IMR-90 (cell line): ENCODE data around the gene TBC1D22A. TPM values are rescaled to one million over a fixed set of nuclear protein-coding genes. Genes with fewer than 3 reads are reported as not detected.

Experiments
- ATAC-seq: fragments of 200-7000 bp; cut with Tn5 transposase; 2 replicates; pipeline ENCODE4 v1.9.1; 2020; ENCODE audit warnings: low read depth, mild to moderate bottlenecking, moderate library complexity
- BruUV-seq: library from RNA; stranded (reverse); fragments of 400-500 nt; replicated peaks from 2 replicates; lab custom pipeline; 2021; lab: Mats Ljungman, UMichigan
- CTCF ChIA-PET: fragments of 300-600 bp; formaldehyde crosslinking; extraction: SDS; loops from one replicate; lab custom pipeline; 2021; ENCODE audit warnings: antibody characterized with exemption; lab: Yijun Ruan, JAX
- POLR2A ChIA-PET: fragments of 300-600 bp; sonication (Branson Sonifier 250); formaldehyde crosslinking; loops from one replicate; lab custom pipeline; 2022; ENCODE audit warnings: antibody characterized with exemption; ENCODE audit not compliant: unreplicated experiment; lab: Charles Lee
- DNase-seq: peaks from one replicate; pipeline ENCODE4 v3.0.0; 2013
- H2AFZ ChIP-seq: replicated peaks from 2 replicates; pipeline ENCODE3; 2013; ENCODE audit warnings: low read length, mild to moderate bottlenecking; ENCODE audit not compliant: poor library complexity
- H2AK5ac ChIP-seq: 2 replicates; pipeline ENCODE4 v1.6.1; 2013; ENCODE audit warnings: low read depth, low read length, inconsistent platforms
- H2AK9ac ChIP-seq: replicated peaks from 2 replicates; pipeline ENCODE3; 2013; ENCODE audit warnings: mild to moderate bottlenecking, low read depth, low read length, moderate library complexity; ENCODE audit not compliant: poor library complexity
- H2BK120ac ChIP-seq: 2 replicates; pipeline ENCODE4 v1.6.1; 2013; ENCODE audit warnings: low read depth, low read length, inconsistent platforms
- H2BK15ac ChIP-seq: 3 replicates; pipeline ENCODE4 v1.6.1; 2013; ENCODE audit warnings: low read depth, low read length, inconsistent platforms
- H2BK20ac ChIP-seq: 2 replicates; pipeline ENCODE4 v1.6.1; 2013; ENCODE audit warnings: low read depth, mild to moderate bottlenecking, inconsistent platforms, low read length, moderate library complexity
- H2BK5ac ChIP-seq: 2 replicates; pipeline ENCODE4 v1.6.1; 2013; ENCODE audit warnings: mild to moderate bottlenecking, low read depth, low read length, inconsistent platforms; ENCODE audit not compliant: poor library complexity, severe bottlenecking
- H3K14ac ChIP-seq: replicated peaks from 2 replicates; pipeline ENCODE4 v1.6.1; 2013; ENCODE audit warnings: low read depth, low read length, inconsistent platforms
- H3K18ac ChIP-seq: 2 replicates; pipeline ENCODE4 v1.6.1; 2013; ENCODE audit warnings: low read depth, low read length, control low read depth
- H3K23ac ChIP-seq: 2 replicates; pipeline ENCODE4 v1.6.1; 2013; ENCODE audit warnings: low read depth, low read length, inconsistent platforms
- H3K27ac ChIP-seq: 2 replicates; pipeline ENCODE4 v1.5.1; 2013; ENCODE audit warnings: mild to moderate bottlenecking, control low read depth, low read length; ENCODE audit not compliant: insufficient read depth
- H3K27me3 ChIP-seq: 2 replicates; pipeline ENCODE4 v1.6.1; 2013; ENCODE audit warnings: low read length; ENCODE audit not compliant: control insufficient read depth, insufficient read depth
- H3K36me3 ChIP-seq: 2 replicates; pipeline ENCODE4 v1.6.1; 2013; ENCODE audit warnings: low read length, mixed read lengths; ENCODE audit not compliant: control insufficient read depth, insufficient read depth
- H3K4ac ChIP-seq: 2 replicates; pipeline ENCODE4 v1.6.1; 2013; ENCODE audit warnings: low read depth, low read length, inconsistent platforms
- H3K4me1 ChIP-seq: 2 replicates; pipeline ENCODE4 v1.6.1; 2013; ENCODE audit warnings: low read length, mixed read lengths; ENCODE audit not compliant: control insufficient read depth, insufficient read depth
- H3K4me2 ChIP-seq: 2 replicates; pipeline ENCODE4 v1.6.1; 2013; ENCODE audit warnings: low read depth, mild to moderate bottlenecking, control low read depth, low read length, moderate library complexity
- H3K4me3 ChIP-seq: 2 replicates; pipeline ENCODE4 v1.5.1; 2013; ENCODE audit warnings: low read depth, mild to moderate bottlenecking, control low read depth, low read length, moderate library complexity; ENCODE audit not compliant: insufficient read depth
- H3K56ac ChIP-seq: 2 replicates; pipeline ENCODE4 v1.6.1; 2013; ENCODE audit warnings: low read length, inconsistent platforms; ENCODE audit not compliant: insufficient read depth; ENCODE audit errors: extremely low read depth
- H3K79me1 ChIP-seq, 2 experiments: 2 replicates each; pipeline ENCODE4 v1.6.1; 2013; ENCODE audit warnings: low read length in 2 of 2, inconsistent platforms in 1 of 2, low read depth in 1 of 2
- H3K9ac ChIP-seq: 2 replicates; pipeline ENCODE4 v1.6.1; 2013; ENCODE audit warnings: low read depth, low read length, control low read depth
- H3K9me1 ChIP-seq: 2 replicates; pipeline ENCODE4 v1.6.1; 2013; ENCODE audit warnings: low read length, inconsistent platforms; ENCODE audit not compliant: insufficient read depth
- H3K9me3 ChIP-seq: 2 replicates; pipeline ENCODE4 v1.6.1; 2013; ENCODE audit warnings: low read length; ENCODE audit not compliant: control insufficient read depth, insufficient read depth
- H4K20me1 ChIP-seq: 2 replicates; pipeline ENCODE4 v1.6.1; 2013; ENCODE audit warnings: low read length, inconsistent platforms; ENCODE audit not compliant: insufficient read depth
- H4K5ac ChIP-seq: 2 replicates; pipeline ENCODE4 v1.6.1; 2013; ENCODE audit warnings: mild to moderate bottlenecking, low read depth, low read length, control low read depth
- H4K8ac ChIP-seq, 2 experiments: 2 replicates each; pipeline ENCODE4 v1.6.1; 2013; ENCODE audit warnings: low read depth in 2 of 2, low read length in 2 of 2, control low read depth in 1 of 2, inconsistent platforms in 1 of 2
- H4K91ac ChIP-seq: 2 replicates; pipeline ENCODE4 v1.6.1; 2013; ENCODE audit warnings: low read depth, low read length, inconsistent platforms; ENCODE audit not compliant: insufficient read depth
- BHLHE40 ChIP-seq: fragments of 150-350 bp; IDR thresholded peaks from 2 replicates; pipeline ENCODE4 v1.6.1; 2016; ENCODE audit warnings: mild to moderate bottlenecking, low read depth, low read length
- CEBPB ChIP-seq: IDR thresholded peaks from 2 replicates; pipeline ENCODE4 v1.6.1; 2012; ENCODE audit warnings: low read depth, low read length, improper control_type of control experiment
- CHD1 ChIP-seq: IDR thresholded peaks from 2 replicates; pipeline ENCODE4 v1.6.1; 2012; ENCODE audit warnings: low read depth, low read length, improper control_type of control experiment
- FOS ChIP-seq: fragments of 150-350 bp; IDR thresholded peaks from 2 replicates; pipeline ENCODE4 v1.6.1; 2016; ENCODE audit warnings: low read depth, low read length
- MAFK ChIP-seq: IDR thresholded peaks from 2 replicates; pipeline ENCODE4 v1.6.1; 2012; ENCODE audit warnings: low read depth, low read length, improper control_type of control experiment
- MAZ ChIP-seq: IDR thresholded peaks from 2 replicates; pipeline ENCODE4 v1.6.1; 2012; ENCODE audit warnings: low read depth, mild to moderate bottlenecking, low read length, improper control_type of control experiment, moderate library complexity, borderline replicate concordance
- NFE2L2 ChIP-seq: fragments of 150-350 bp; IDR thresholded peaks from 2 replicates; pipeline ENCODE4 v1.6.1; 2016; ENCODE audit warnings: low read depth, mild to moderate bottlenecking, low read length
- RAD21 ChIP-seq: IDR thresholded peaks from 2 replicates; pipeline ENCODE4 v1.6.1; 2012; ENCODE audit warnings: low read length, improper control_type of control experiment
- RCOR1 ChIP-seq: IDR thresholded peaks from 2 replicates; pipeline ENCODE4 v1.6.1; 2012; ENCODE audit warnings: mild to moderate bottlenecking, low read length, improper control_type of control experiment; ENCODE audit not compliant: insufficient replicate concordance
- RFX5 ChIP-seq: IDR thresholded peaks from 2 replicates; pipeline ENCODE4 v1.8.0; 2012; ENCODE audit warnings: low read depth, mild to moderate bottlenecking, low read length, moderate library complexity
- SMC3 ChIP-seq: fragments of 150-350 bp; IDR thresholded peaks from 2 replicates; pipeline ENCODE4 v1.6.1; 2016; ENCODE audit warnings: low read depth, mild to moderate bottlenecking, antibody characterized with exemption, low read length, moderate library complexity
- WGBS, 2 experiments: methylation state at CpG; one replicate each; pipeline versions ENCODE4 v1.1.5 to v1.1.7; 2013; ENCODE audit warnings: missing lambda C conversion rate in 2 of 2; ENCODE audit not compliant: insufficient read length in 1 of 2; ENCODE audit errors: extremely low coverage in 2 of 2; 5-methylcytosine and 5-hydroxymethylcytosine counted together
- dilution Hi-C: fragments of 300-500 bp; cut with HindIII; formaldehyde crosslinking; loops from one replicate; pipeline ENCODE4 v1.14.3; 2018; ENCODE audit warnings: low sequenced_read_pairs; ENCODE audit not compliant: unreplicated experiment
- in situ Hi-C: fragments of 300-500 bp; cut with MboI; formaldehyde crosslinking; loops from 3 replicates; pipeline ENCODE4 v1.14.3; 2019; ENCODE audit warnings: low sequenced_read_pairs, inconsistent platforms, mixed read lengths
- intact Hi-C: fragments of 100-400 bp; cut with micrococcal nuclease; formaldehyde crosslinking; loops from 2 replicates; pipeline ENCODE4 v1.10.0; 2022
- polyA plus RNA-seq, 3 experiments: library from polyadenylated mRNA; depleted of rRNA; stranded (reverse); fragments of >200 nt; gene quantifications; 2 replicates each; pipeline ENCODE4 v1.2.3, GENCODE V29; 2012; ENCODE audit warnings: low replicate concordance in 1 of 3
- total RNA-seq: library from RNA; depleted of rRNA; stranded (reverse); fragments of >200 nt; gene quantifications from 2 replicates; pipeline ENCODE4 v1.2.3, GENCODE V29; 2012

Gene TBC1D22A
- total and polyA plus RNA-seq, 2 of the 4 experiments (the other 2 are of a cell fraction): 9.0 to 16.7 TPM

DNA sequence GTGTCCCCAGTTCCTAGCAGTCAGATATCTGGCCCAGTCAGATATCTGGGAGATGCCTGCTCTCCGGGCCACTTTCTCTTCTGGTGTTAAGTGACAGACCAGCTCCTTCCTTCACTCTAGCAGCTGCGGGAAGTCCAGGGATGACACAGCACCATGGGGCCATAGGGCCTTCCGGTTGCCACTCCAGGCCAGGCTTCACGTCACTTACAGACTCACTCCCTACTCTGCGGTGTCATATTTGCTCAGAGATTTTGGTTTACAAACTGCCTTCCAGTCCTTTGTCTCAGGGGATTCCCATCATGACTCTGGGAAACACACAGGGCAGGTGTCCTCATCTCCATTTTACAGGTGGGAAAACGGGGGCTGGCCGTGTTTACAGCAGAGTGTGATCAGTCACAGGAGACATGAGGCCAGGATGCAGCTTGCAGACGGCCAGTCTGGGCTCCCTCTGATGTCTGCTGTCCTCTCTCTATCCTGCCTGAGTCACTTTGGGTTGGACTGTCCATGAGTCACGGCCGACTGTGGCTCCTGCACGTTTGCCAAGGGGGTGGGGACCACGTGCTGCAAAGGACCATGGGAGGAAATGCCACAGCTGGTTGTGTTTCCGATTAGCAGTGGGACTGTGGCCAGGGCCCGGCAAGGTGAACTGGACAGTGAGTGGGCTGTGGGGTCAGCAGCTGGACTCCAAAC is 8.2 kb upstream of the TBC1D22A start (continued):
- TF ChIP-seq MAZ: 0 out of 2 replicates have a peak, but pooled peaks have one; percentile 51

DNA sequence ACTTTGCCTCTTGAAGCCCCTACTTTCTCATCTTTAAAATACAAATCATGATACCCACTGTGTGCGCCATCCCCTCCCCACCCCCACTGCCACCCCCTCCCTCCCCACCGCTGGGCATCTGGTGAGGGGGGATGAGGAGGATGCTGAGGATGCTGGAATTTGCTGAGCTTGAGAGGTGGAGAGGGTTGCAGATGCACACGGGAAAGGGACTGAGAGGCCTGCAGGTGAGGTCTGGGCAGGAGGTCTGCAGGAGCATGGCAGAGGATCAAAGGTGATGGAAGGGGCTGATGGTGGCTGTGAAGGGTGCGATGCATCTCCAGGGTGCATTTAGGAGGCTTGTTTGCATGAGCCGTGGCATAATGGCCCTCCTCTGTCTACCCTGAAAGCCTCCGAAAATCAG is 7.6 kb upstream of the TBC1D22A start:
- Histone ChIP-seq H2BK20ac (peak overlapping the region; percentile 93), H3K56ac (peak overlapping the region; percentile 38; the same call in 1 of the 2 replicates), H3K79me1 (peaks cover 0 to 11% of the 10 kb centered on the region in 2 experiments; a peak in 1 of 4 replicates), H3K27me3 (no peaks in the 10 kb centered on the region), H3K36me3 (no peaks in the 10 kb centered on the region), H2BK120ac (peak overlapping the region; percentile 90), H3K9me3 (no peaks in the 10 kb centered on the region), H3K4ac (peak overlapping the region; percentile 94), H3K9me1 (peaks cover 27% of the 10 kb centered on the region), H3K4me3 (no peak overlapping the region), H3K18ac (peak overlapping the region; percentile 62), H2AK9ac (peak overlapping the region; percentile 98), H2AFZ (peak overlapping the region; percentile 85), H3K27ac (peak overlapping the region; percentile 90), H3K9ac (no peak overlapping the region), H2BK15ac (peak overlapping the region; percentile 96; the same call in 2 of the 3 replicates), H4K8ac (peak overlapping the region; percentile 78 to 83), H3K4me1 (peaks cover 25% of the 10 kb centered on the region), H4K5ac (peak overlapping the region; percentile 70), H2AK5ac (peak overlapping the region; percentile 100), H4K20me1 (no peaks in the 10 kb centered on the region), H3K23ac (peak overlapping the region; percentile 60), H3K14ac (peak overlapping the region; percentile 82), H3K4me2 (no peak overlapping the region), H2BK5ac (peak overlapping the region; percentile 92), H4K91ac (peak overlapping the region; percentile 100)
- BruUV-seq: no TSS peak
- CTCF ChIA-PET: no interaction called here
- no peak for TF ChIP-seq RCOR1
- TF ChIP-seq CEBPB: no peak
- TF ChIP-seq NFE2L2: no peak
- TF ChIP-seq CHD1: no peak
- TF ChIP-seq RAD21: no peak
- TF ChIP-seq RFX5: no peak
- TF ChIP-seq SMC3: no peak
- no peak for TF ChIP-seq BHLHE40
- TF ChIP-seq FOS: no peak
- no peak for TF ChIP-seq MAFK
- DNase-seq (no peak), ATAC-seq (no peak)
- intact Hi-C loops: loop anchor here (2.0 kb wide), 1 partner anchor 60 kb away; no protein-coding TSS in a partner anchor
- POLR2A ChIA-PET: interaction anchor here (2.0 kb wide), 1 partner anchor 8 kb away, joined by 9 read pairs; the partner anchor contains the start of gene TBC1D22A
- in situ Hi-C loops: no loop called here
- 56% methylated on average over 1 of the region's 6 CpGs; no CpG with 5 or more reads in 1 of the 2 experiments for WGBS, 2 experiments
- dilution Hi-C loops: no loop called here
